Naive B cell (primary cell): ENCODE results near the gene SMIM15. TPM values are rescaled to one million over a fixed set of nuclear protein-coding genes. Genes with fewer than 3 reads are reported as not detected.
A peak's percentile ranks its signal among the peaks of the same experiment; 100 is the strongest.

Experiments
- ATAC-seq, 2 donors: fragments of 150-1000 bp; cut with Tn5 transposase; 2 replicates each; pipeline ENCODE4 v1.10.0; 2021; ENCODE audit warnings: low read depth in 2 of 2, mild to moderate bottlenecking in 2 of 2, moderate library complexity in 2 of 2
- DNase-seq: peaks from one replicate; pipeline ENCODE4 v3.0.0; 2022
- H3K27ac Mint-ChIP-seq, 6 donors: one replicate each; pipeline ENCODE4 v1.8.0; 2020 to 2022; ENCODE audit warnings: mild to moderate bottlenecking in 6 of 6, mixed read lengths in 6 of 6, moderate library complexity in 5 of 6, inconsistent platforms in 2 of 6
- H3K27me3 Mint-ChIP-seq, 3 donors: one replicate each; pipeline ENCODE4 v1.8.0; 2021 to 2022; ENCODE audit warnings: mixed read lengths in 3 of 3, mild to moderate bottlenecking in 1 of 3
- H3K36me3 Mint-ChIP-seq, 2 donors: one replicate each; pipeline ENCODE4 v1.8.0; 2020 to 2022; ENCODE audit warnings: mixed read lengths in 2 of 2, inconsistent platforms in 1 of 2, mild to moderate bottlenecking in 1 of 2
- H3K4me1 Mint-ChIP-seq, 3 donors: one replicate each; pipeline ENCODE4 v1.8.0; 2020 to 2022; ENCODE audit warnings: mixed read lengths in 3 of 3, inconsistent platforms in 1 of 3, mild to moderate bottlenecking in 1 of 3, moderate library complexity in 1 of 3
- H3K4me3 Mint-ChIP-seq, 8 donors: one replicate each; pipeline ENCODE4 v1.8.0; 2020 to 2022; ENCODE audit warnings: mild to moderate bottlenecking in 8 of 8, mixed read lengths in 8 of 8, moderate library complexity in 8 of 8, inconsistent platforms in 2 of 8
- H3K9me3 Mint-ChIP-seq, 7 donors: one replicate each; pipeline ENCODE4 v1.8.0; 2020 to 2022; ENCODE audit warnings: mixed read lengths in 7 of 7, mild to moderate bottlenecking in 5 of 7, inconsistent platforms in 2 of 7, moderate library complexity in 1 of 7
- polyA plus RNA-seq, 6 donors: library from polyadenylated mRNA; unstranded; fragments of 300-500 nt; fragmentation: Illumina TruSeq; gene quantifications; one replicate each; pipeline ENCODE4 v1.2.3, GENCODE V29; 2021; ENCODE audit warnings: low read depth in 6 of 6

The SMIM15 gene
- polyA plus RNA-seq, 6 donors from 2014 or later: 22.6 to 40.6 (median 35.1) TPM

DNA sequence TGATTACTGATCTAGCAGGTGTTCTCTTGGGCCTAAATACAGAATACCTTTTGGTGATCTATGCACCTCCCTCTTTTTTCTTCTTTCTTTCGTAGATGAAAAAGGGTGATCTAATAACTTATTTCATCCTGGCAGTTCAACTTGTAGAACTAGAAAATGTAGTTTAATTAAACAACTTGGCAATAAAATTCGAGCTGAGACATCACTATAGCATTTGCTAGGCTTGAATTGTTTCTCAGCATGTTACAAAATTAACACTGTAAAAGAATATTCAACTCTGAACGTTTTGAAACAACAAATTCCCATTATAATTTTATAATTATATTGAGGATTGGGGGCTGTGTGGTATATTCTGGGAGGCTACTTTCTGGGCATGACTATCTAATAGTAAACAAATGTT, 19.5 kb downstream of the SMIM15 start:
- Mint-ChIP-seq H3K27me3 (no peaks in the 10 kb centered on the region), H3K4me1 (no peaks in the 10 kb centered on the region), H3K36me3 (no peaks in the 10 kb centered on the region), H3K4me3 (no peak overlapping the region), H3K9me3 (peaks cover 0 to 6% (median 0%) of the 10 kb centered on the region in 7 donors), H3K27ac (no peak overlapping the region)
- no peak for DNase-seq
- ATAC-seq: no peak

DNA sequence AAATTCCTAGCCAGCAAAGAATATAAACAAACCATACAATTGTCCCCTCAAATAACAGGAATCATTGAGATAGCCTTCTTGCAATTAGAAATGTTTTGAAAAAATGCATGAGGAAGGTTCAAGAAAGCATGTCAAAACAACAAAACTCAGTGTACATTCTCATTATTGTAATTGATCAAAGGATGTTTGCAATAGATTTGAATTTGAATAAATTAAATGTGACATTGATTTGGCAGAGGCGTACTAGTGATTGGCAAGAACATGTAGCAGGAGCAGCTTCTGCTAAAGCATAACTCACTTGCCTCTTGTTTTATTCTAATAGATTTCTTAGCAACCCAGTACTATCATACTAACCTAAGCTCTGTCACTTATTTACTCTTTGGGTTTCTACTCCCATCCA, 19.9 kb downstream of the SMIM15 start:
- ATAC-seq (no peak), DNase-seq (no peak)
- peaks cover 0 to 6% (median 0%) of the 10 kb centered on the region in 7 donors for H3K9me3 Mint-ChIP-seq
- H3K4me1 Mint-ChIP-seq: no peaks in the 10 kb centered on the region
- no peak overlapping the region for H3K4me3 Mint-ChIP-seq
- no peaks in the 10 kb centered on the region for H3K36me3 Mint-ChIP-seq
- H3K27ac Mint-ChIP-seq: no peak overlapping the region
- H3K27me3 Mint-ChIP-seq: no peaks in the 10 kb centered on the region

DNA sequence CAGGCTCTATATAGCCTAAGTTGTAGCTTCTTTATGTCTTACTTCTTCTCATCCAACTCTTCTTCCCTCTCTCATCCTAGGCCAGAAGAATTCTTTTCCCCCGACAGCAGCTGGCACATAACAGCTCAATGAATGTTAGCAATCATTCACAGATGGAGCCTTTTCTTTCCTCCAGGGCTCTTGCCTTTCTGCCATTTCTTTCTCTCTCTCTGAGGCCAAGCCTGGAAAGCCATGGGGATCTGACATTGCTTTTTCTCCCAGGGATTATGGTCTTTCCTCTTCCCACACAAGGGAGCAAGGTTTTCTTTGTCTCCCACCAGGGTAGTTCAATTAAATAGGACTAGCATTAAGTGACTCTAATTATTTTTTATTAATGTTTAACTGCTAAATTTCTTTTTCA, 20.5 kb downstream of the SMIM15 start:
- H3K27me3 Mint-ChIP-seq: no peaks in the 10 kb centered on the region

DNA sequence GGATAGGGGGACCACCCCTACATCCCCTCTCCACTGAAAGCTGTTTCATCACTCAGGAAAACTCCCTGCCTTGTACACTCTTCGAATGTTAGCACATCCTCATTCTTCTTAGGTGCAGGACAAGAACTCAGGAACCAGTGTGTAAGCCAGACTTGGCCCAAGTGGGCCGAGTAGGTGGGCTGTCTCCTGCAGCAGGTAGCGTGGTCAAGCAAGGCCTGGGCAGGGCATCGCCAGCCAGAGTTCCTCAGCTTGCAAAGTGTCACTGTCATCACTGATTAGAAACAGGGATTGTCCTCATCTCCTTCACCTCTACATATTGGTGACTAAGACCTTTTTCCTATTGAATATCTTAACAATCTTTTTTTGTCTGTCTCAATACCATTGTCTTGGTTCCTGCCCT, 22.3 kb downstream of the SMIM15 start:
- H3K36me3 Mint-ChIP-seq: no peaks in the 10 kb centered on the region
- DNase-seq: no peak
- H3K27me3 Mint-ChIP-seq: no peaks in the 10 kb centered on the region
- H3K9me3 Mint-ChIP-seq: no peaks in the 10 kb centered on the region
- H3K4me1 Mint-ChIP-seq: no peaks in the 10 kb centered on the region
- H3K4me3 Mint-ChIP-seq: no peak overlapping the region
- peak overlapping the region in 1 of 6 donors; percentile 41 for H3K27ac Mint-ChIP-seq
- no peak for ATAC-seq

More for the DNA sequence above, 20.5 kb downstream of the SMIM15 start:
- H3K27ac Mint-ChIP-seq: no peak overlapping the region
- peaks cover 0 to 6% (median 0%) of the 10 kb centered on the region in 7 donors for H3K9me3 Mint-ChIP-seq
- no peaks in the 10 kb centered on the region for H3K4me1 Mint-ChIP-seq
- DNase-seq: no peak
- no peaks in the 10 kb centered on the region for H3K36me3 Mint-ChIP-seq
- no peak overlapping the region for H3K4me3 Mint-ChIP-seq
- ATAC-seq: no peak

DNA sequence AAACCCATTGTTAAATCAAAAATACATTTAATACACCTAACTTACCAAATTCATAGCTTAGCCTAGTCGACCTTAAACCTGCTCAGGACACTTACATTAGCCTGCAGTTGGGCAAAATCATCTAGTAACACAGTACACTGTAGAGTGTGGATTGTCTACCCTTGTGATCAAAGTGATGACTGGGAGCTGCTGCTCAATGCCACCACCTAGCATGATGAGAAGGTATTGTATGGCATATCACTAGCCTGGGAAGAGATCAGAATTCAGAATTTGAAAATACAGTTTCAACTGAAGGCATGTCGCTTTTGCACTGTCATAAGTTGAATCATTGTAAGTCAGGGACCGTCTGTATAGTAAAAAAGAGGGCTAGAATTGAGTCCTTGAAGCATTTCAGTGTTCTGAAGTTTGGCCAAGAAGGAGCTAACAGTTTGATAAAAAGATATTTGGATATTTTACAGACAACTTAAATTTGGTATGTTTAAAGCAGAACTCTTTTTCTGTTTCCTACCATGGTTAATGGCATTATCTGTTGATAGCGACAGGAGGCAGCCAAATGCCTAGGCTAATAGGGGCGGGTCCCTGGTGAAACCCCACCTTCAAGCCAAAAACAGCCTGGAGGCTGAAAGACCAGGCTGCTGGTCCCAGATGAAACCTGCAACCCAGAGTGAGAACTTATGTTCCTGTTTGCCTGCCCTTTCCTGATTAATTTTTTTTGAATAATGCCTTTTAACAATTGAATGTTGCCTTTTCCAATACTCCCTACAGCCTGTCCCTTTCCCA, 23.0 kb downstream of the SMIM15 start:
- H3K27me3 Mint-ChIP-seq: no peaks in the 10 kb centered on the region
- no peak overlapping the region for H3K4me3 Mint-ChIP-seq
- H3K9me3 Mint-ChIP-seq: no peaks in the 10 kb centered on the region
- DNase-seq: no peak
- no peak for ATAC-seq
- H3K4me1 Mint-ChIP-seq: no peaks in the 10 kb centered on the region
- H3K27ac Mint-ChIP-seq: peak overlapping the region in 1 of 6 donors; percentile 41
- H3K36me3 Mint-ChIP-seq: no peaks in the 10 kb centered on the region

DNA sequence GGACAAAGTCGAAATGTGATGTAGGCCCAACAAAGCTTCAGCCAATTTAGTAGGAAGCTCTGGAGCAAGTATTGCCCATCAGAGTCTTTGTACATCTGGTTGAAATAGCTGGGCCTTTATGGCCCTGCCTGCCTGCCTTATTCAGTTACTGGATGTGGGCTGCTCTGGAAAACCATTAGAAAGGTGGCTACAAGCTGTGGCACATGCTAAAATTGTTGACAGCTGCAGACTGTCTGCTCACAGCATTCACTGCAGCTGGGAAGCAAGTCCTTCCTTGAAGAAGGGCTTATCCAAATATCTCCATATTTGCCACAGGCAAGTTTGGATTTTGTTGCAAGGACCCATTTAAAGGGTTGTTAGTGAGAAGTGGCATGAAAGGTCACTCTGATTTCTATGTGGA, 24.4 kb downstream of the SMIM15 start:
- DNase-seq (no peak), ATAC-seq (no peak)
- Mint-ChIP-seq H3K27me3 (no peaks in the 10 kb centered on the region), H3K4me3 (no peak overlapping the region), H3K4me1 (no peaks in the 10 kb centered on the region), H3K9me3 (no peaks in the 10 kb centered on the region), H3K27ac (peak overlapping the region in 1 of 6 donors; percentile 26), H3K36me3 (no peaks in the 10 kb centered on the region)

DNA sequence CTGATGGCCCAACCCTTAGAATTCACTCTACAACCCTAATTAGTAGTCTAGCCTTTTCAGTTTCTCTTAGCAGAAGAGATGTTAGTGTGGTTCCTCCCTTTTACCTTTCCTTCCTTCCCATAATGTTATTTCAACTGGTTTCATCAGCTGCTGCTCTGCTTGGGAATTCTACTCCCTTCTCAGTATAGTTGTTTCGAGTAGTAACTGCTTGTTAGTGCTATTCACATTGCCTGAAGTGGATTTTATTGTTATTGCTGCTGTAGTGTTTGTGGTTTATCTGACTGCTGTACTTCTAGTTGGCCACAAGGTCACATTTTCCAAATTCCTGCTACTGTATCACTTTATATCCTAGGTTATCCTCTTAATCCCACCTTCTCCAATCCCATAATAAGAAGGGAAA, 29.7 kb downstream of the SMIM15 start:
- no peaks in the 10 kb centered on the region for H3K4me1 Mint-ChIP-seq
- DNase-seq: no peak
- H3K27me3 Mint-ChIP-seq: no peaks in the 10 kb centered on the region
- no peak overlapping the region for H3K4me3 Mint-ChIP-seq
- no peaks in the 10 kb centered on the region for H3K36me3 Mint-ChIP-seq
- peaks cover 0 to 3% (median 0%) of the 10 kb centered on the region in 7 donors for H3K9me3 Mint-ChIP-seq
- no peak for ATAC-seq
- H3K27ac Mint-ChIP-seq: no peak overlapping the region

DNA sequence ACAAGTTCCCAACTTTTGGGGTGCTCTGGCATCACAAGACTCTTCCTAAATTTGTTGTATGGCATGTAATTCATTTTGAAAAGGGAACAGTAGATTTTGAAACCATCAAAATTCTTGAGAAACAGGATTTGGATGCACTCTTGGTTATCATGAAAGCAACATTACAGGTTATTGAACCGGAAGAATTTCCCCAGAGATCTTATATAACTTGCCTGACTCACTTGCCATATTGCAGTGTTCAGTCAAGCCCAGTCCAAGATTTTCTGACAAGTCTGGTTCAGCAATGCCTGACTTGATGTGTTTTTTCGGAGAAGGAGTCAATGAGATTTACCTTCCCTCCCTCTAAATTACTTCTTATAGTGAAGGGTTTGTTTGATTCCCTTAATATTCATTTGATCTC, 32.0 kb downstream of the SMIM15 start:
- Mint-ChIP-seq H3K4me3 (no peak overlapping the region), H3K4me1 (no peaks in the 10 kb centered on the region), H3K27me3 (no peaks in the 10 kb centered on the region), H3K36me3 (no peaks in the 10 kb centered on the region), H3K27ac (no peak overlapping the region), H3K9me3 (peaks cover 0 to 6% (median 0%) of the 10 kb centered on the region in 7 donors)
- ATAC-seq (no peak), DNase-seq (no peak)

DNA sequence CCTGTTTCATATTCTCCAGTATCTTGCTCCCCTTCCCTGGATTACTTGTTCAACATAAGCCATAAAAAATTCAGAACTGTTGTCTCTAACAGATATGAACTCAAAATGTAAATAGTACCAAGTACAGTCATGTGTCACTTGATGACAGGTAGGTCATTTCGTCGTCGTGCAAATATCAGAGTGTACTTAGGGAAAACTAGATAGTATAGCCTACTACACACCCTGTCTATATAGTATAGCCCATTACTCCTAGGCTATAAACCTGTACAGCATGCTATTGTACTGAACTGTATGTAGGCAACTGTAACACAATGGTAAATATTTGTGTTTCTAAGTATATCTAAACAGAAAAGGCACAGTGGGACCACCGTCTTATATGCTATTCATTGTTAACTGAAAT, 39.1 kb downstream of the SMIM15 start:
- peaks cover 0 to 5% (median 0%) of the 10 kb centered on the region in 7 donors for H3K9me3 Mint-ChIP-seq
- H3K36me3 Mint-ChIP-seq: no peaks in the 10 kb centered on the region
- no peaks in the 10 kb centered on the region for H3K4me1 Mint-ChIP-seq
- no peaks in the 10 kb centered on the region for H3K27me3 Mint-ChIP-seq
- no peak overlapping the region for H3K4me3 Mint-ChIP-seq
- ATAC-seq (no peak), DNase-seq (no peak)
- no peak overlapping the region for H3K27ac Mint-ChIP-seq

DNA sequence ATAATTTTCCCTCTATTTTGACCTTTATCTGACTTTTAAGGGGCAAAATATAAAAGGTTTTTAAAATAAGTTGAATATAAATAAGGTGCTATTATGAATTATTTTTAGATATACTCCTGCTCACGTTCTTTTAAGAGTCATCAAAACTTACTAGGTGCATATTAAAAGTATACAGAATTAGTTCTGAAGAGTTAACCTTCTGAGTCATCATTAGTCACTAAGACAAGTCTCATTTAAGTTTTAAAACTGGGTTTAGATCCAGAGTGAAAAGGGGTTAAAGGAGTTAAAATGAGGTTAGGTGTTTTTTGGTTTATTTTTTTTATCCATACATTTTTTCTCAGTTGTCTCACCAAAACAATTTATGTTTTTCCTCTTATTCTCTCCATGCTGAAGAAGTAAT, 41.7 kb downstream of the SMIM15 start:
- ATAC-seq (no peak), DNase-seq (no peak)
- peaks cover 0 to under 1% of the 10 kb centered on the region in 2 donors for H3K36me3 Mint-ChIP-seq
- no peaks in the 10 kb centered on the region for H3K9me3 Mint-ChIP-seq
- H3K27me3 Mint-ChIP-seq: no peaks in the 10 kb centered on the region
- no peaks in the 10 kb centered on the region for H3K4me1 Mint-ChIP-seq
- H3K27ac Mint-ChIP-seq: no peak overlapping the region
- H3K4me3 Mint-ChIP-seq: no peak overlapping the region

DNA sequence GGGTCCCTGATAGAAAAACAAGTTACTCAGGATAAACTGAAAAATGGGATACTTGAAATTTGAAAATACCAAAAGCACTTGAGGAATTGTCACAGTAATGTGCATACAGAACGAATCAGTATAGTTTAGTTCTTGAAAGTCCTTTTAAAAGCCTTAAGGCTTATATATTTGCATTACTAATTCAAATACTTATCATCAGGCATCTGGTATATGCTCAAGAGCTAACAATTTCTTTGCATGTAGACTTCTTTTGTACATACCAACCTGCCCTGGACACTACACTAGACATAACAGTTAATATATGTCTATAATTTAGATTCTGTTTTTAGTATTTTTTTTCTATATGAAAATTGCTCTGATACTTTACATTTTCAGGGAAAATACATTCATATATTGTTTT, 43.2 kb downstream of the SMIM15 start:
- Mint-ChIP-seq H3K4me3 (no peak overlapping the region), H3K4me1 (no peaks in the 10 kb centered on the region), H3K27me3 (no peaks in the 10 kb centered on the region), H3K36me3 (peaks cover 7% of the 10 kb centered on the region in 2 donors), H3K27ac (no peak overlapping the region), H3K9me3 (peaks cover 0 to 7% (median 3%) of the 10 kb centered on the region in 7 donors)
- ATAC-seq (no peak), DNase-seq (no peak)

DNA sequence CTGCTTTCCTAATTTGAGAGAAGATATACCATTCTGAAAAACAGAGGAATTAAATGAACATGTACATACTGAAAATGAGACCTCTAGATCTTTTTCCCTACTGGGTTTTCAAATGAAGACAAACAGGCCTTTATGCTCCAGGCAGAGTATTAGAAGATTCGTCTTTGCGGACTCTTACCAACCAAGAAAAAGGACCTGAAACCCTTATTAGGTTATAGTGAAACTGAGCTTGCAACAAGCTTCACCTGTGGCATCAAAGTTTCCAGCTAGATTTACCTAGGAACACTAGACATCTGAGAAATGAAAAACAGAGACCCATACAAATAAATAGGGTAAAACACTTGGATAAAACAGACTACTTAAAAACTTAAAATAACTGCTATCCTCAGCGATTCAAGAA, 46.3 kb downstream of the SMIM15 start:
- Mint-ChIP-seq H3K4me3 (no peak overlapping the region), H3K36me3 (peaks cover 19 to 26% of the 10 kb centered on the region in 2 donors), H3K27me3 (no peaks in the 10 kb centered on the region), H3K4me1 (peaks cover 3 to 6% (median 6%) of the 10 kb centered on the region in 3 donors), H3K27ac (no peak overlapping the region), H3K9me3 (peaks cover 0 to 24% (median 13%) of the 10 kb centered on the region in 7 donors)
- DNase-seq (no peak), ATAC-seq (no peak)

DNA sequence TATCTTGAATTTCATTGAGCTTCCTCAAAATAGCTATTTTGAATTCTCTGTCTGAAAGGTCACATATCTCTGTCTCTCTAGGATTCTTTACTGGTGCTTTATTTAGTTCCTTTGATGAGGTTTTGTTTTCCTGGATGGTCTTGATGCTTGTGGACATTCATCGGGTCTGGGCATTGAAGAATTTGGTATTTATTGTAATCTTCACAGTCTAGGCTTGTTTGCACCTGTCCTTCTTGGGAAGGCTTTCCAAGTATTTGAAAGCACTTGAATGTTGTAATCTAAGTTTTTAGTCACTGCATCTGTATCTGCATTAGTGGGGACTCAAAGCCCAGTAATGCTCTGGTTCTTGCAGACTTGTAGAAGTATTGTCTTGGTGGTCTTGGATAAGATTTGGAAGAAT, 47.8 kb downstream of the SMIM15 start:
- ATAC-seq (no peak), DNase-seq (no peak)
- H3K9me3 Mint-ChIP-seq: peaks cover 0 to 24% (median 13%) of the 10 kb centered on the region in 7 donors
- peaks cover 3 to 6% (median 6%) of the 10 kb centered on the region in 3 donors for H3K4me1 Mint-ChIP-seq
- no peak overlapping the region for H3K4me3 Mint-ChIP-seq
- peaks cover 19 to 26% of the 10 kb centered on the region in 2 donors for H3K36me3 Mint-ChIP-seq
- H3K27ac Mint-ChIP-seq: no peak overlapping the region
- H3K27me3 Mint-ChIP-seq: no peaks in the 10 kb centered on the region
